ENCODE results near the gene RNF207.
A peak's percentile ranks its signal among the peaks of the same experiment; 100 is the strongest.

RNF207 gene

GRCh38 chr1:6251681-6252373, 45.9 kb downstream of the RNF207 start:
- DNase-seq = no peak

- DNase-seq = no peak
Measured at GRCh38 chr1:6252374-6252710, 46.4 kb downstream of the RNF207 start.

GRCh38 chr1:6253380-6253779, 47.5 kb downstream of the RNF207 start:
- no peak for DNase-seq

GRCh38 chr1:6254691-6255090, 48.8 kb downstream of the RNF207 start:
- no peak for DNase-seq

- no peak for DNase-seq
Measured at GRCh38 chr1:6256645-6257044, 50.7 kb downstream of the RNF207 start.

GRCh38 chr1:6257541-6258069, 51.7 kb downstream of the RNF207 start:
- no peak for DNase-seq

GRCh38 chr1:6258675-6259074, 52.8 kb downstream of the RNF207 start:
- DNase-seq = no peak

GRCh38 chr1:6259491-6260362, 53.8 kb downstream of the RNF207 start:
- DNase-seq = peak; percentile 79

- no peak for DNase-seq
Measured at GRCh38 chr1:6260433-6260934, 54.6 kb downstream of the RNF207 start.

- no peak for DNase-seq
Measured at GRCh38 chr1:6260961-6261614, 55.2 kb downstream of the RNF207 start, which contains the start of gene GPR153. Gene GPR153 (minus strand): TSS chr1:6261098. CDS start chr1:6254905, 6,193 bp downstream.

GRCh38 chr1:6261615-6261995, 55.7 kb downstream of the RNF207 start:
- peak; percentile 70 for DNase-seq

- peak; percentile 90 for DNase-seq
Measured at GRCh38 chr1:6262555-6263420, 56.9 kb downstream of the RNF207 start.

- DNase-seq = no peak
Measured at GRCh38 chr1:6263716-6264115, 57.8 kb downstream of the RNF207 start.

- no peak for DNase-seq
Measured at GRCh38 chr1:6265151-6265550, 59.2 kb downstream of the RNF207 start.

- no peak for DNase-seq
Measured at GRCh38 chr1:6266641-6267040, 60.7 kb downstream of the RNF207 start.

GRCh38 chr1:6267686-6268322, 61.9 kb downstream of the RNF207 start:
- no peak for DNase-seq

GRCh38 chr1:6268415-6268814, 62.5 kb downstream of the RNF207 start:
- no peak for DNase-seq

GRCh38 chr1:6269296-6269695, 63.4 kb downstream of the RNF207 start:
- DNase-seq = no peak

- peak; percentile 79 for DNase-seq
Measured at GRCh38 chr1:6269720-6270400, 63.9 kb downstream of the RNF207 start.

- DNase-seq = no peak
Measured at GRCh38 chr1:6270401-6270800, 64.5 kb downstream of the RNF207 start.

Measured in left hindlimb (tissue), 1 donor.